Measurements from ENCODE around the gene TRIM54.

Gene TRIM54

GRCh38 chr2:27282892-27283291 is 663 bp downstream of the TRIM54 start:
- no peak for DNase-seq (ENCODE audit: low read depth)
- no peak overlapping the region for H3K4me3 ChIP-seq (ENCODE audit: low read depth, low read length)
- no peak for TF ChIP-seq CTCF (IDR thresholded peaks at IDR 0.05; ENCODE audit: insufficient read depth, low read depth, low read length, missing control alignments)

- no peak for DNase-seq (ENCODE audit: low read depth)
- H3K4me3 ChIP-seq (ENCODE audit: low read depth, low read length): no peak overlapping the region
- TF ChIP-seq CTCF (IDR thresholded peaks at IDR 0.05; ENCODE audit: insufficient read depth, low read depth, low read length, missing control alignments): no peak
Measured at GRCh38 chr2:27284996-27285395, 2.8 kb downstream of the TRIM54 start.

DNA sequence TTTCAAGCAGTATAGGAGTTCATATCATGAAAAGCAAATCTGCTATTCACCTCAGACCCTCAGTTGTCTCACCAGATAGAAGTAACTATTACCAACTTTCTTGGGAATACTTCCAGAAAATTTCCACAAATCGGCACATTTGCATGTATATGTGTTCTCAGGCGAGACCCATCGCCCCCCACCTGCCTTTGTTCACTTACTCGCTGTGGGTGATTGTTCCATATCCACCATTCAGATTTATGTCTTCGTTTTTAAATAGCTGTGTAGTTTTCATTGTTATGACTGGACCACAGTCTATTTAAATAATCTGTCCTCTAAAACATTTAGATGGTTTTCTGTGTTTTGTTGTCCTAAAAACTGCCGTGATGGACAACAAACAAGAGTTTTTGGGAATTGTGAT is 3.3 kb downstream of the TRIM54 start:
- DNase-seq (ENCODE audit: low read depth): no peak
- TF ChIP-seq CTCF (IDR thresholded peaks at IDR 0.05; ENCODE audit: insufficient read depth, low read depth, low read length, missing control alignments): no peak
- no peak overlapping the region for H3K4me3 ChIP-seq (ENCODE audit: low read depth, low read length)

DNA sequence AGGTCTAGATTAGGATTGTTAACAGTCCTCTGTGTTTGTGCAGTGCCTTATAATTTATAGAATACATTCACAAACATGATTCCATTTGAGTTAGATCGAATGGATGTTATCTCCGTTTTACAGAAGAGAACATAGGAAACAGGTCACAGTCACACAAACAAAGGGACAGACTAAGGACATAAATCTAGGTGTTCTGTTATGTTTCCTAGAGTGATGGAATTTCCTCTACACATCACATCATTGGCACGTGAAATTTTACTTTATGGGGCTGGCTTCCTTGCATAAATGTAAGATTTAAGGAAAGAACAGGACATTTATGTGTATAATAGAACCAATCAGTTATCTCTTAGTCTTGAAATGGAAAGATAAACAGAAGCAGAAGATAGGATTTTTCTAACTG is 6.4 kb downstream of the TRIM54 start:
- TF ChIP-seq CTCF (IDR thresholded peaks at IDR 0.05; ENCODE audit: insufficient read depth, low read depth, low read length, missing control alignments): no peak
- DNase-seq (ENCODE audit: low read depth): no peak
- H3K4me3 ChIP-seq (ENCODE audit: low read depth, low read length): no peak overlapping the region

GRCh38 chr2:27290549-27290948 is 8.3 kb downstream of the TRIM54 start:
- TF ChIP-seq CTCF (IDR thresholded peaks at IDR 0.05; ENCODE audit: insufficient read depth, low read depth, low read length, missing control alignments): no peak
- DNase-seq (ENCODE audit: low read depth): no peak
- no peak overlapping the region for H3K4me3 ChIP-seq (ENCODE audit: low read depth, low read length)

GRCh38 chr2:27291865-27292264 is 9.6 kb downstream of the TRIM54 start:
- TF ChIP-seq CTCF (IDR thresholded peaks at IDR 0.05; ENCODE audit: insufficient read depth, low read depth, low read length, missing control alignments): no peak
- no peak for DNase-seq (ENCODE audit: low read depth)
- H3K4me3 ChIP-seq (ENCODE audit: low read depth, low read length): no peak overlapping the region

- no peak for DNase-seq (ENCODE audit: low read depth)
- no peak overlapping the region for H3K4me3 ChIP-seq (ENCODE audit: low read depth, low read length)
- TF ChIP-seq CTCF (IDR thresholded peaks at IDR 0.05; ENCODE audit: insufficient read depth, low read depth, low read length, missing control alignments): no peak
Measured at GRCh38 chr2:27294928-27295327, 12.7 kb downstream of the TRIM54 start.
